Measurements from ENCODE around the gene ASCL2. TPM values are rescaled to one million over a fixed set of nuclear protein-coding genes. Genes with fewer than 3 reads are reported as not detected.

The ASCL2 gene
- total and polyA plus RNA-seq, 10 of the 15 experiments (the other 5 are each of a cell fraction or from before 2014, with no cell fraction given) = not detected

DNA sequence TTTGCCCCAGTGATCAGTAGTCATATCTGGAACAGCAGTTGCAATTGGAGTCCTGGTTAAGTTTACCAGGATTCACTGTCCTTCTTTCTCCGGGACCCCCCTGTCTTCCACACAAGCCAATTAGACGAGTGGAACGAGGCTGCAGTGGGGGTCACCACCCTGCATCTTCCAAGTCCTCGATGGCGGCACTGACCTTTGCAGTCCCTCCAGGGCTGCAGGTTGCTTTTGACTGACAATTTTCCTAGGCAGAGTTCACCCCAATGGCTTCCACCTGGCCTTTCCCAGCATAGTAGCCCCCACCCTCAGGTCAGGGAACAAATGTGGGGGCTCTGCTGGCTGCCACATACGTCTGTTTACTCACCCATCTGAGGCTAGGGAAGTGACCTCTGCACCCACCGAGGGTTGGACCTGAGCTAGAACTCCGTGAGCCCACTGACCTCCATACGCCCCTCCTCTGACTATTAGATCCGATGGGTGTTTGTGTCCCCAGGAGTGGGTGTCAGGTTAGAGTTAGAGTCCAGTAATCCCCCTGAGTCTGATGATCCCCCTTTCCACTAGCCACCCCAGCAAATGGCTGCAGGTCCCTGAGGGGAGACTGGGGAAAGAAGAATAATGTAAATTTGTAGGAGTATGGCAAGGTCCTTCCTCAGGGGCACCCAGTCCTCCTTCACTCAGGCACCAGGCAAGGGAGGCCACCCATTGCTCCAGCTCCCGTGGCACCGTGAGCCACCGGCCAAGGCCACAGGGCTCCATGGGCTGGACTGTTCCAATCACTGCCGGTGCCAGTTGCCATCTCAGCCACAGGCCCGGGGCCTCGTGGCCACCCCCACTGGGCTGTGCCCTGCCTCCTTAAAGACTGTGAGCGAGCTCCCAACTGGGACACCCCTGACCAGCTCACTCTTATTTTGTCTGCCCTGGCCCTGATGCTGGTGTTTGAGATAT, 25.9 kb upstream of the ASCL2 start:
- ChIA-PET SMC1A (ENCODE audit: uncharacterized antibody, unreplicated experiment) (no interaction called here), POLR2A (no interaction called here), RAD21 (ENCODE audit: unreplicated experiment) (no interaction called here), CTCF (no interaction called here)
- ATAC-seq (no peak), DNase-seq (ENCODE audit: low read depth, low spot score) (no peak), FAIRE-seq (no peak)
- Histone ChIP-seq H4K20me1 (ENCODE audit: control insufficient read depth, insufficient read depth) (no peaks in the 10 kb centered on the region), H3K36me3 (ENCODE audit: control insufficient read depth in 2 of 2, insufficient read depth in 2 of 2, low read length in 1 of 2) (no peaks in the 10 kb centered on the region), H3K27me3 (replicated peaks in 1 of 2; ENCODE audit: control insufficient read depth in 2 of 2, insufficient read depth in 2 of 2, low read length in 1 of 2) (no peaks in the 10 kb centered on the region; a peak in 2 of 4 replicates), H3K9me3 (replicated peaks; ENCODE audit: control insufficient read depth, insufficient read depth, low read length) (no peaks in the 10 kb centered on the region), H3K4me2 (ENCODE audit: control insufficient read depth, insufficient read depth) (no peak overlapping the region), H3K27ac (ENCODE audit: control insufficient read depth, insufficient read depth) (no peak overlapping the region), H3K4me3 (no peak overlapping the region), H2AFZ (ENCODE audit: control insufficient read depth, low read depth, low read length) (no peak overlapping the region), H3K79me2 (ENCODE audit: control insufficient read depth, insufficient read depth, low read length) (no peaks in the 10 kb centered on the region), H3K4me1 (ENCODE audit: control insufficient read depth, insufficient read depth, low read length) (no peaks in the 10 kb centered on the region), H3K9ac (ENCODE audit: control insufficient read depth, insufficient read depth, low read length) (no peak overlapping the region)
- intact Hi-C loops (cut with micrococcal nuclease; ENCODE audit: unreplicated experiment) = loop anchor here (5.0 kb wide), 1 partner anchor 99 kb away; no protein-coding TSS in a partner anchor
- TF ChIP-seq NFYA (IDR thresholded peaks at IDR 0.05; ENCODE audit: borderline replicate concordance, low read depth, low read length) = no peak
- TF ChIP-seq, protein P1, sequence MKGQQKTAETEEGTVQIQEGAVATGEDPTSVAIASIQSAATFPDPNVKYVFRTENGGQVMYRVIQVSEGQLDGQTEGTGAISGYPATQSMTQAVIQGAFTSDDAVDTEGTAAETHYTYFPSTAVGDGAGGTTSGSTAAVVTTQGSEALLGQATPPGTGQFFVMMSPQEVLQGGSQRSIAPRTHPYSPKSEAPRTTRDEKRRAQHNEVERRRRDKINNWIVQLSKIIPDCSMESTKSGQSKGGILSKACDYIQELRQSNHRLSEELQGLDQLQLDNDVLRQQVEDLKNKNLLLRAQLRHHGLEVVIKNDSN (IDR thresholded peaks at IDR 0.05; ENCODE audit: borderline replicate concordance, extremely low read length, insufficient read depth, low read depth, low read length) = no peak
- no peak for TF ChIP-seq RUNX3 (IDR thresholded peaks at IDR 0.05; ENCODE audit: low read length)
- TF ChIP-seq HDAC6 (IDR thresholded peaks at IDR 0.05; ENCODE audit: unreplicated experiment) = no peak
- no peak for TF ChIP-seq ASH2L (IDR thresholded peaks at IDR 0.05; ENCODE audit: borderline replicate concordance, low read depth)
- no peak for TF ChIP-seq TBL1XR1 (IDR thresholded peaks at IDR 0.05; ENCODE audit: low read depth, low read length)
- no peak for TF ChIP-seq BHLHE40 (IDR thresholded peaks at IDR 0.05; ENCODE audit: borderline replicate concordance in 1 of 2, low read depth in 2 of 2, low read length in 1 of 2)
- no peak for TF ChIP-seq EED (IDR thresholded peaks at IDR 0.05; ENCODE audit: low read depth)
- TF ChIP-seq CBFB (IDR thresholded peaks at IDR 0.05; ENCODE audit: low read depth) = no peak
- no peak for TF ChIP-seq ZNF207 (IDR thresholded peaks at IDR 0.05; ENCODE audit: borderline replicate concordance)
- TF ChIP-seq TAF1 (IDR thresholded peaks at IDR 0.05; ENCODE audit: borderline replicate concordance, low read depth, low read length) = no peak
- TF ChIP-seq TARDBP (IDR thresholded peaks at IDR 0.05; ENCODE audit: borderline replicate concordance) = no peak
- no peak for TF ChIP-seq LARP7 (IDR thresholded peaks at IDR 0.05)
- TF ChIP-seq RAD21 (IDR thresholded peaks at IDR 0.05; ENCODE audit: insufficient read depth, low read depth, low read length) = no peak
- TF ChIP-seq ZNF687 (IDR thresholded peaks at IDR 0.05) = no peak
- TF ChIP-seq POU2F2 (IDR thresholded peaks at IDR 0.05; ENCODE audit: borderline replicate concordance, low read depth, low read length) = no peak
- TF ChIP-seq POLR2AphosphoS2 (IDR thresholded peaks at IDR 0.05; ENCODE audit: low read depth, low read length) = no peak
- BruUV-seq (replicated peaks) = no TSS peak
- 14% methylated on average over 17 of the region's 17 CpGs for WGBS (ENCODE audit: insufficient coverage, insufficient replicate concordance, low lambda C conversion rate, missing lambda C conversion rate)
- in situ Hi-C loops (cut with MboI) = no loop called here
